ENCODE data around the gene NRXN3.

- TF ChIP-seq POLR2A (IDR thresholded peaks at IDR 0.05), result no peak
- no peak for TF ChIP-seq CTCF (IDR thresholded peaks at IDR 0.05)
- TF ChIP-seq EP300 (IDR thresholded peaks at IDR 0.05), result no peak
Measured at GRCh38 chr14:78220273-78220672, 50.1 kb downstream of the NRXN3 start.

All from stomach (tissue), 4 donors.